DMS114 treated with DMSO at 0.1 percent for 48 hours (cell line): ENCODE results near the gene CHST13.

Experiments
- DNase-seq: peaks from one replicate; lab custom pipeline; 2025; ENCODE audit not compliant: unreplicated experiment; lab: John Stamatoyannopoulos, UW

Gene CHST13

DNA sequence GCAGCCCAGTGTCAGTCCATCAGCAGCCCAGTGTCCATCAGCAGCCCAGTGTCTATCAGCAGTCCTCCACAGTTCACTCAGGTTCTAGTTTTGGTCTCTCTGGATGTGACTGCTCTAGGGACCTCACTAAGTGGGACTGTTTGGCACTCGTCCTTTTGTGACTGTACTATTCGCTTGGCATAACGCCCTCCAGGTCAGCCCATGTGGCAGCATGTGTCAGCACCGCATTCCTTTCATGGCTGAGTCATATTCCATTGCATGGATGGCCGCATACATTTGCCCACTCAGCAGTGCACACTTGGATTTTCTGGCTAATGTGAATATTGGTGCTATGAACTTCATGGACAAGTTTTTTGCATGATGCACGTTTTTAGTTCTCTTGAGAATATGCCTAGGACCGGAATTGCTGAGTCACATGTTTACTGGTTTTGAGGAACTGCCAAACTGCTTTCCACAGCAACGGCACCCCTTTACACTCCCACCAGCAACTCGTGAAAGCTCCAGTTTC is 16.4 kb downstream of the CHST13 start:
- DNase-seq: no peak

DNA sequence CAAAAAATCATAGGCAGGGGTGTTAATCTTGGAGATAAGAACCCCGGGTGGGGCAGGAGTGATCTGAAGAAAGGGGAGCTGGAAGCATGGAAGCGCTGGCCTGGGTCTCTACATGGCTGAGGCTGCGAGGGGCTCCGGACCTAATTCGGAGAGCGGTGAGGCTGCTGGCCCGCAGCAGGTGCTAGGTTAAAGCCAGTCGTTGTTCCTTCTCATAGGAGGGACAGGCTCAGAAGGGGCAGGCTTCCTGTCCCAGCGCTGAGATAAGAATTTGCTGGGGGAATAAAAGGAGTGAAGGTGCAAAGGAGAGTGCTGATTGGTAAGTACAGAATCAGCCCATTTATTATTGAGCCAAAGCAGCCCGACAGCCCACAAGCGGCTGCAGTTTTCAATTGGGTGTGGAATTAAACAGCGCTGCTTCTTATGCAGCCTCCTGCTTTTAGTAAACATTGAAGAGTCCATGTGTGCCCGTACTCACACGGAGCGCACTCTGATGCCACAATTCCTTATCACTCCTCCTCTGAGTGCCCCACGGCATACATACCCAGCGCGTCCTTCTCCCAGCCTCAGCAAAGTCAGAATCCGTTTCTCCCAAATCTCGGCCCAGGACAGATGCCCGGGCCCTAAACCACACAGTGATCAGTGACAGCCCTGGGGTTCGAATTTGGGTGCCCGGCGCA is 17.1 kb downstream of the CHST13 start:
- DNase-seq: no peak

DNA sequence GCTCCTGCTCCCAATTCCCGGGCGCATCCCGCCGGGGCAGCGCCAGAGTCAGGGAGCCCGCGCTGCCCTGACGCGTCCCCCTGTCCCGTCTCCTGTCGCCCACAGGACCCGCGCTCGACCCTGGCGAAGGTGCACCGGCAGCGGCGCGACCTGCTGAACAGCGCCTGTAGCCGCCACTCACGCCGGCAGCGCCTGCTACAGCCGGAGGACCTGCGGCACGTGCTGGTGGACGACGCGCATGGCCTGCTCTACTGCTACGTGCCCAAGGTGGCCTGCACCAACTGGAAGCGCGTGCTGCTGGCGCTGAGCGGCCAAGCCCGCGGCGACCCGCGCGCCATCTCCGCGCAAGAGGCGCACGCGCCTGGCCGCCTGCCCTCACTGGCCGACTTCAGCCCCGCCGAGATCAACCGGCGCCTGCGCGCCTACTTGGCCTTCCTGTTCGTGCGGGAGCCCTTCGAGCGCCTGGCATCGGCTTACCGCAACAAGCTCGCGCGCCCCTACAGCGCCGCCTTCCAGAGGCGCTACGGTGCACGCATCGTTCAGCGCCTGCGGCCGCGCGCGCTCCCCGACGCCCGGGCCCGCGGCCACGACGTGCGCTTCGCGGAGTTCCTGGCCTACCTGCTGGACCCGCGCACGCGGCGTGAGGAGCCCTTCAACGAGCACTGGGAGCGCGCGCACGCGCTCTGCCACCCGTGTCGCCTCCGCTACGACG is 17.8 kb downstream of the CHST13 start:
- DNase-seq: no peak

DNA sequence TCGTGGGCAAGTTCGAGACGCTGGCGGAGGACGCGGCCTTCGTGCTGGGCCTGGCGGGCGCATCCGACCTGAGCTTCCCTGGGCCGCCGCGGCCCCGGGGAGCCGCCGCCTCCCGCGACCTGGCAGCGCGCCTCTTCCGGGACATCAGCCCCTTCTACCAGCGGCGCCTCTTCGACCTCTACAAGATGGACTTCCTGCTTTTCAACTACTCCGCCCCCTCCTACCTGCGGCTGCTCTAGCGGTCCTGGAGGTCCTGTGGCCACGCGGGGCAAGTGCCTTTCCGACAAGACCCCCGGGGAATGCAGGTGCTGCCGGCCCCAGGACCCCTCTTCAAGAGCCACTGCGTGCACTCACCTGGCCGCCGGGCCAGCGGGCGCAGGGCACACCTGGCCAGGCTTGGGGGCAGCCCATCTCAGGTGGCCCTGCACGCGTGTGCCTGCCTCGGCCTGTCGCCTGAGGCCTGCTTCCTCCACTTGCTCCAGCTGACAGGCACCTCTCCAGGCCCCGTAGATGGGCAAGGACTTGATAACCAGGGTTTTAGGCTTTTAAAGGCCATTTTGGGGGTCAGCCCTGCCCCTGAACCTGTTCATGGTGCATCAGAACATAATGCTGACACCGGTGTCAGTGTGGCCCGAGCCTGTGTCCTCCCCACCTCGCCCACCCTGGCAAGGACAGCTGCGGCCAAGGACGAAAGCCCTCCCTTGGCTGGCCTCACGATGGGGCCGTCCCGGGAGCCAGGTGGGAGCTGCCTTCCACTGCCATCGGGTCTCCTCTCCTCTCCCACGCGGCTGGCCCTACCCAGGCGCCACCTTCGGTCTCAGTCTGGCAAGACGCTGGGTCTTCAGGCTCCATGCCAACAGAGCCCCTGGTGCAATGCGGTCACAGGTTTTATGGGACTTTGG is 18.6 kb downstream of the CHST13 start:
- no peak for DNase-seq

DNA sequence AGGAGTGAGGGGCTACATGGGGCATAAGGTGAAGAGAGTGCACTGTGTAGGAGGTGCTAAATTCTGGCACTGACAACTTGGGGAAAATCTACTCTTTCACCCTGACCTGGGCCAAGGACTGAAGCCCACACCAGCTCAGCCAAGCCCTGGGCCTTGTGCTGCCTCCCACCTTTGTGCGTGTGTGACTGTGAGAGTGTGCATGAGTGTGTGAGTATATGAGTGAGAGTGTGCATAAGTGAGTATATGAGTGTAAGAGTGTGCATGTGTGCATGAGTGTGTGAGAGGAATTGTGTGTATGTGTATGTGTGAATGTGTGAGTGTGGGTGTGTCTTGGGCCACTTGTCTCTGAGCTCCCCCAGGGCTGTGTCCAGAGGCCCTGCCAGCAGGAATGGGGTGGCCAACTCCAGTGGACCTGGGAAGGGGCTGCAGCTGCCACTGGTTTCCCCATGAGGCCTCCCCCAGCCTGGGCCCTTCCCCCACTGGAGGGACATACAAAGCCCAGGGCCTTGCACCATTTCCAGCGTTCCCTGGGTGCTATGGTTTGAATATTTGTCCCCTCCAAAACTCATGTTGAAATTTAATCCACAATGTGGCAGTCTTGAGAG is 19.6 kb downstream of the CHST13 start:
- no peak for DNase-seq

DNA sequence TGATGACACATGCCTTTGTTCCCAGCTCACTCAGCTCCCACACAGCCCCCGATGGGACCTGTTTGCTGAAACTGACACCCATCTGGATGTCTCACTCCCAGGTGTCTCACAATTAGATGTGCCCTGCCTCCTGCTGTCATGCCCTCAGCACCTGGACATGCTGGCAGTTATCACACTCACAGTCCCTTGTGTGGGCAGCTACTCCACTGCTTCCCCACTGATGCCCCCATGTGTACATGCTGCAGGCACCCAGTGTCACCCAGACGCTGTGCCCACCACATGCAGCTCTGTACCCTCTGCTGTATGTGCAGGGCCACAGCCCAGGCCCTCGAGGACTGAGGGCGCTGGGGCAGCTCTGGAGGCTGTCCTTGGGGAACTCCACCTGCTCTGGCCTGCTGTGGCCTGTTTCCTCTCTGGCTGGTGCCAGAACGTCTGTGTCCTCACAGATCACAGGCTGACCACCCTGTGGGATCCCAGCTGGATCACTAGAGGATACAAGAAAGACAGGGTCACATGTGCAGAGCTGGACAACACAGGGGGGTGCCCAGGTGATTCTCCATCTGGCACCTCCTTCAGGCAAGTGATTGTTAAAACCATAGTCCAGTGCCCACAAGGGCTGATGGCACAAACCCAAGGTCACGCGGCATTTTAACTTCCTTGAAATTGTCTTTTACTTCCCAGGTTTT is 20.8 kb downstream of the CHST13 start:
- no peak for DNase-seq

DNA sequence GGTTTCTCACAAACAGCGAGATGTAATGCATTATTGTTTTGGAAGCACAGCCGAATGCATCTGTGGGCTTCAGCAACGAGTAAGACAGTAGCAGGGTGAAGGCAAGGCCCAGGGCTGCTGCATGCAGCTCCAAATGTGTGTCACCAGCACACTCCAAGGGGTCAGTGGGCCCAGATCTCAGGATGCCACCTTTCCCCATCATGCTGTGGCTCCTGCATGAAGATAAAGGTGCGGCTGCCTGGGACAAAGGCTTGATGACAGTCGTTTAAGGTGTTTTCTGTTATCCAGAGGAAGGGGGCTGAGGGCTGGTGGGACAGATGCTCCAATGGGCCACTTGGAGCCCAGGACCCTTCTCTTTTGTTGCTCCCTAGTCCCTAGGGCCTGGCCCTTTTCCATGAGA is 21.6 kb downstream of the CHST13 start:
- no peak for DNase-seq

DNA sequence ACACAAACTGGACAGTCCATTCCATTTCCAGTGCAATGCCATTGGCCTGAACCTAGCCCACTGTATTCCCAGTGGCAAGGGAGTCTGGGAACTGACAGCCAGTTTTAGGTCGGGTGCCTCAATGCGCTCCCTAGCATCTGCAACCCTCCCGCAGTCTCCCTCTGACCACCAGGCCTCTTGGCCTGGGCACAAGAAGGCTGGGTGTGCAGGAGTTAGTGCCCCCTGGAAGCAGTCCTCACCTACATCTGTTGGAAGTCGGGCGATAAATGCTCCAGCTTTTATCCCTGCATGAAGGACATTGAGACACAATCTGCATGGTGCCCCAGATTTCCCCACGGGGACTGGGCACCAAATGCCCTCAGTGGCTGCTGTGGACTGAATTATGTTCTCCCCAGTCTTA is 22.1 kb downstream of the CHST13 start:
- DNase-seq: no peak

DNA sequence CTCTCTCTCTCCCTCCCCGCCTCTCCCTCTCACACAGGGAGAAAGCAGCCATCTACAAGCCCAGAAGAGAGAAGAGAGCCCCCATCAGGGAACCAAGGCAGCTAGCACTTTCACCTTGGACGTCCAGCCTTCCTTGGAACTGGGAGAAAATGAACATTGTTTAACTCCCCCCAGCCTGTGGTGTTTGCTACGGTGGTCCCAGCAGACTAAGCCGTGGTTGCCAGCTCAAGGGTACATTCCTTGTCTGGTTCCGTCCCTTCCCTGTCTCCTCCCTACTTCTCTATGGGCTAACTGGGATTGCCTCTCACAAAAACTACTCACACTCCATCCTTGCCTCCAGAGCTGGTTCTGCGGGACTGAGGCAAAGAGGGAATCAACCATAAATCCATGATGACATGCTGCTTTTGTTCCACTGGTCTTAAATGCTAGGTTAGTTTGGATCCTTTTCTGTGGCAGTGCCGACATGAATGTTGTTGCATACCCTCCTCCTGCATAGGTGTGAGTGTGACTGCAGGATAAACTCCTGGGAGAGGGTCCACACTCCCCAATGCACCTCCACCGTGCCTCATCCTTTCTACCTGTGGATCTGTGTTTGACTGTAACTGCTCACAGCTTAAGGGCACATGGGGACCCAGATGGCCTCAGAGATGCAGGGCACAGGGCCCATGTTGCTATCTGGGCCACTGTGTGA is 22.7 kb downstream of the CHST13 start:
- DNase-seq: no peak

DNA sequence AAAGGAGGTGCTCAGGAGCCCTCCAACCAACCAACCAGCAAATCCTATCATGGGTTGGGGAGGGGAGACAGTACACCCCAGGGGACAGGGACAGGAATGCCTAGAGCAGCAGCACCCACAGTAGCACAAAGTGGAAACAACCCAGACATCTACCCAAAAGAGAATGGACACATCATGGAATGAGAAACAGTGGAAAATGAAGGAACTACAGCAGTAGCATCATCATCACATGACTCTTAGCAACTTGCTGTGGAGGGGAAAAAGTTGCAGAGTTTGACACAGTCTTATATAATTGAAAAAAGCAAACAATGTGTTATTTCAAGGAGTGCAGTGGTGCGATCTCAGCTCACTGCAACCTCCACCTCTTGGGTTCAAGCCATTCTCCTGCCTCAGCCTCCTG is 23.8 kb downstream of the CHST13 start:
- DNase-seq: no peak

DNA sequence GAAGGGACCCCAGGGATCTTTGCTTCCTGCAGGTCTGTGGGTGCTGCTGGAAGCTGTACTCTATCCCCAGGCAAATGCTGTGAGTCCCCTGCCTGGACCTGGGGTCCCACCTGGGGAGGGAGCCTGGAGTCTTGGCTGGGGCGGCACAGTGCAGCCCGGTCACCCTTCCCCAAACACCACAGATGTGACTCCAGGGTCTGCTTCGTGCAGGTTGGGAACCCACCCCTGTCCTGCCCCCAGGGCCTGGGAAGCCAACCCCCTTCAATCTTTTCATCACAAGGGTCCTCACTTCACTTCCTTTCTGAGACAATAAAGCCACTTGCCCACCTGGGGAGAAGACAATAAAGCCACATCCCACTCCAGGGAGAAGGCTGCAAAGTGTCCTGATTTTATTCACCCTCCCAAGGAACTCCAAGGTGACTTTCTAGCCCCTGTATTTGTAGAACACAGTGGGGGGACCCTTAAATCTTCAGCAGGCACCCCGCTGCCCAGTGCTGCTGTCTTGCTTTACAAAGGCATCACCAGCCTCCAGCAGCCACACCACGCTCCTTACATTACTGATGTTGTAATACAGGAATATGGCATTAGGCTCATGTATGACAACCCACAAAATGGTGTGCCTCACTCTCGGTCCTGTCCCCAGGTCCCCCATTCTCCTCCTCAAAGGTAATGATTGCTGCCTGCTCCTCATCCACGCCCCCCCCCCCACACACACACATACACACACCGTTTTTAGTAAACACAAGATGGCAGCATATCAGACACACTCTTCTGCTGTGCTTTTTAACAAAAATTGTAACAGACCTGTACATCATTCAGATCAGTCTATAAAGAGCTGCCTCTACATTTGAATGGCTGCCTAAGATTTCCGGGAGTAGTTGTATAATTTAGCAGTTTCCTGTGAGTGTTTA is 24.9 kb downstream of the CHST13 start:
- DNase-seq: no peak

DNA sequence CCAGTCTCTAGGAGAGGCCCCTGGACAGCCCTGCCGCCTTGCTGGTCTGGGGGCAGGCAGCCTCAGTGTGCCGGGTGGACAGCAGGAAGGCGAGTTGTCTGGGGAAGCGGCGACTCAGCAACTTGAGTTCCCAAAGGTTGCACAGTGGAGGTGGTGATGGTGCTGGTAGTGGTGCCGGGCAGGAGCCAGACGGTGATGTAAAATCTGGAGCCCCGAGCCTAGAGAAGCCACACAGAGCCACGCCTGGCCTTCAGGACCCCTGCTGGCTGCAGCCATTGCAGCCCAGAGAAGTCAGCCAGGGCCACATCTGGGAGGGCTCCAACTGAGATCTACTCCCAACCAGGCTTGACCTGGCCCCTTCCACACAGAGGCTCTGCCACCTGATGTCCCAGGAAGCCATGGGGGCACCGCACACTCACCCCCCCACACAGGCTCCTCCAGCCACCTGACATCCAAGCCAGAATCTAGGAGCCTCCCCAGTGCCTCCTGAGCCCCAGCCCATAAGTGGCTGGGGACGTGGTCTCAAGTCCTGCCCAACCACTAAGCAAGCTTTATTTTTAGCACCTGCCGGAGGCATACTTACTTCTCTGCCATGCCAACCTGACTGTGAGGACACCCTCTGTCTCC is 26.0 kb downstream of the CHST13 start:
- DNase-seq: no peak

DNA sequence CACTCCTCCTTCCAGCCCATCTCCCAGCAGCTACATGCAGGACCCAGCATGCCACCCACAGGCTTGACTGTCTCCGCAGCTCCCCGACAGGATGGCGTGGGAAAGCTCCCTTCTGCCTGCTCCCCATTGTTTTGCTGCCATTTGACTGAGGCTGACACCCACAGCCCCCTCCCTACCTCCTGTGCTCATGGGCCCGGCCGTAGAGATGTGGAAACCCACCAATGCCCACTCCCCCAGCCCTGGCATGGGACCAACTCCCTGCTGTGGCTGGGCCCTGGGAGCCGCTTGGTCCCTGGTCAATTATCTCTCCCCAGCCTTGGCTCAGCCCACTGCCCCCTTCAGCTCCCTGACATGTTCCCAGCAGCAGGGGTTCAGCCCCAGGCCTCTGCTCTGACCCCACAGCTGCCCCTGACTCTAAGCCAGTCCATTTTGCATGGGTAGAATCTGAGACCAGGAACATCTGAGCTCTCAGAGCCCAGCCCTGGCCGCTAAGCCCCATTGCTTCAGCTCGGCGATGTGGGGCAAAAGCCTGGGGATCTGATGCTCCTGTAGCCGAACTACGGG is 26.6 kb downstream of the CHST13 start:
- DNase-seq: no peak

DNA sequence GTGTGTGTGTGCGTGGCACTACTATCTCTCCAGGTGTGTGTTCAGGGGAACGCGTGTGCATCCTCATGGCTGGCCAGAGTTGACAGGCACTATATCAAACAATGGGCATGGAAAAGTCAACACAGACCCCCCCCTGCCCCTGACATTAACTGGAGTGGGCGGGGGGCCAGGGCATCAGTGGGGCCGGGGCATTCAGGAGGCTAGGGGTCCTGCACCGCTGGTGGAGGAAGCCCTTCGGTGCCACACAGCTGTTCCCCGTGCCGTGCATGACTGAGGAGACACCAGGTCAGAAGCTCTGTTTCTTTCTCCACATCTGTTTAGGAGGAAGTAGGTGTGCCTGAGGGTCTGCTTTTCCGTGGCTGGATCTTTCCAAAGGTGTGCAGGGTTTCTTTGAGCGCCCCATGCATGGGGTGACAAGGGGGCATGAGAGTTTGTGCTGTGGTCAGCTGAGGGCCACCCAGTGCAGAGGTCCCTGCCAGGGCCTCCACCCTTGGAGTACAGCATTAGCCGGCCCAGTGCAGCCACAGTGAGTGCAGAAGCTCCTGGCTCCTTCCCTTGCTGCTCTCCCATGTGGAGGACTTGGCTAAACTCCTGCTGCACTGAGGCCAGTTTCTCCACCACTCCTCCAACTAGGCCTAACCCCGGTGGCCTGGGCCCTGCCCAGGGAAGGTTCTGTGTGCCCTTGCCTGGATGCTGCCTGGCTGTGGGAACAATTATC is 27.3 kb downstream of the CHST13 start:
- DNase-seq: no peak

DNA sequence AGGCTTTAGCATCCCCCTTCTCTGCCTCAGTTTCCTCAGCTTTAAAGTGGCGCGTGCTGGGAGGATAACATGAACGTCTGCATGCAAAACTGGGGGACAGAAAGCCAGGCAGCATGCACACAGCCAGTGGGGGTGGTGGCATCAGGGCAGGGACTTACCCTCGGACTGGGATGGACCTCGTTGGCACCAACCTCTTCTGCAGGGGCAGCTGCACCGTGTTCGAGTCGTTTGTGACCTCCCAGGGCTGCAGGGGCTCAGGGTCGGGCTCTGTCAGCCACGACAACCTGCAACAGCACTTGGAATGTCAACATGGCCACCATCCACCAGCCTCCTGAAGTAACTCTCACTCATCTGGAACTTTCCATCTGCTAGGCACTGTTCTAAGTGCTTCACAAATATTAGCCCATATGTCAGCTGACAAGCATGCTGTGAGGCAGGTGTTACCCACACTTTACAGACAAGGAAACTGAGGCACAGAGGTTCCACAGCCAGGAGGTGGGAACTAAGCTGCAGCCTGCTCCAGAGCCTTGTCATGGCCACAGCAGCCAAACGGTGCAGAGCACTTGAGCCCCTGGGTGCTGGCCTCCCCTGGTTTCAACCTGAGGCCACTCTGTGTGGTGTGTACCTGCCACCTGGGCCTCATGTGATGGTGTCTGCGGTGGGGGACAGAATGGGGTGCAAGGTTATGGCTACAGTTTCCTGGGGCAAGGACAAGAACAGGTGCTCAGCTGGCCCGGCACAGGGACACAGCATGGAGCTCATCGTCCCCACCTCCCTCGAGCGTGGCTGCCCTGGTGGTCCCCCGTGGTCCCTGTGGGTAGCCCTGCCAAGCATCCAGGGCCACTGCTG is 28.1 kb downstream of the CHST13 start:
- no peak for DNase-seq

DNA sequence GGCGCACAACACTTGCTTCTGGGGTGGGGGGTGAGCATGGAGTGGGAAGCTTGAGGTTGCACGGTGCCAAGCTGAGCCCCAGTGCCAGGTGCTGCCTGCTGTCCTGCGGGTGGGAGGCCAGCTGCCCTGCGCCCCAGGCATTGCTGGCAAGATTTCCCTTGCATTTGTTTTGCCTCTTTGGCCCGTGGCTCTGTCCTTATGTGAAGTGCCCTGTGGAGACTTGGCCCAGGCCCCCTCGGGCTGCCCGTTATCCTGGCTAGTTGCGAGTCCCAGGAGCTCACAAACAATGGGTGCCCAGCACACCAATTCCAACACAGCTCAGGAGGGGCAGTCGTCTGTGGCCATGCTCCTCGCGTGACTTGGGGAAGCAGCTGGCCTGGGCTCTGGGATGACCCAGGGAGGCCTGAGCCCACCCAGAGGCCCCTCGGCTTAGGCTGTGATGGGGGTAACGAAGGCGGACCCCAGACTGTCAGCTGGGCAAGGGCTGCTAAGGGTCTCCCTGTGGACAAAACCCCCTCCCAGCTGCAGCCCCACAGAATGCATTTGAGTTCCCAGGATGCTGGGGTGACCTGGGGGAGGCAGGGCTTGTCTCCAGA is 28.8 kb downstream of the CHST13 start:
- no peak for DNase-seq
